ENCODE measurements around the gene CIZ1.
"Not testable (repeated sequence)": the region's sequence is repeated elsewhere in the genome, so short reads cannot be mapped to it uniquely, and the experiment has no call there.

The CIZ1 gene

GRCh38 chr9:128191406-128192046 is at the start of gene CIZ1:
TSS of gene CIZ1 (minus strand) at chr9:128191572. CDS start at chr9:128190857, 715 bp downstream.
- DNase-seq = peak; percentile 58

- DNase-seq = no peak
Measured at GRCh38 chr9:128233817-128234406, 42.5 kb upstream of the CIZ1 start.

GRCh38 chr9:128232528-128233428 is 41.4 kb upstream of the CIZ1 start:
- no peak for DNase-seq

- no peak for DNase-seq
Measured at GRCh38 chr9:128231638-128232527, 40.5 kb upstream of the CIZ1 start.

- DNase-seq = not testable (repeated sequence)
Measured at GRCh38 chr9:128230897-128231296, 39.5 kb upstream of the CIZ1 start.

GRCh38 chr9:128226412-128226801 is 35.0 kb upstream of the CIZ1 start:
- DNase-seq = no peak

GRCh38 chr9:128225770-128226411 is 34.5 kb upstream of the CIZ1 start:
- DNase-seq = no peak

- DNase-seq = no peak
Measured at GRCh38 chr9:128224877-128225276, 33.5 kb upstream of the CIZ1 start.

- no peak for DNase-seq
Measured at GRCh38 chr9:128222880-128223670, 31.7 kb upstream of the CIZ1 start.

GRCh38 chr9:128222026-128222425 is 30.7 kb upstream of the CIZ1 start:
- no peak for DNase-seq

- DNase-seq = no peak
Measured at GRCh38 chr9:128219831-128220230, 28.5 kb upstream of the CIZ1 start.

GRCh38 chr9:128218518-128219389 is 27.4 kb upstream of the CIZ1 start:
- DNase-seq = no peak

- no peak for DNase-seq
Measured at GRCh38 chr9:128218172-128218517, 26.8 kb upstream of the CIZ1 start.

GRCh38 chr9:128216781-128217553 is 25.6 kb upstream of the CIZ1 start:
- no peak for DNase-seq

GRCh38 chr9:128215491-128216409 is 24.4 kb upstream of the CIZ1 start:
- no peak for DNase-seq

- DNase-seq = no peak
Measured at GRCh38 chr9:128214571-128215490, 23.5 kb upstream of the CIZ1 start.

- DNase-seq = no peak
Measured at GRCh38 chr9:128213746-128214497, 22.6 kb upstream of the CIZ1 start.
